ENCODE data around the gene RERG.

GRCh38 chr12:15196678-15197505, 24.3 kb downstream of the RERG start:
- TF ChIP-seq CTCF (IDR thresholded peaks at IDR 0.05) (no peak), POLR2A (IDR thresholded peaks at IDR 0.05) (no peak)

All from lower leg skin (tissue), 3 donors.